ENCODE measurements around the gene LLGL1. TPM values are rescaled to one million over a fixed set of nuclear protein-coding genes. Genes with fewer than 3 reads are reported as not detected.

LLGL1 gene
- polyA plus RNA-seq, 1 donor, result 16.1 TPM

DNA sequence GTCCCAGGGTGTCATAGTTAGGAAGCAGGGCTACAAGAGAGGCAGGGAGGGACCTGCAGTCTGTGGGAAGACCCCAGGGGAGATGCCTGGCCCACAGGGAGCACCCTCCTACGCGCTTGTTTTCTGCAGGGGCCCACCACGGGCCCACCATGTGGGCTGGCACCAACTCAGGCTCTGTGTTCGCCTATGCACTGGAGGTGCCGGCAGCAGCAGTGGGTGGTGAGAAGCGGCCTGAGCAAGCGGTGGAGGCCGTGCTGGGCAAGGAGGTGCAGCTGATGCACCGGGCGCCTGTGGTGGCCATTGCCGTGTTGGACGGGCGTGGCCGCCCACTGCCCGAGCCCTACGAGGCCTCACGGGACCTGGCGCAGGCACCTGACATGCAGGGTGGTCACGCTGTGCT, 15.0 kb downstream of the LLGL1 start:
- no peak overlapping the region for H3K4me3 ChIP-seq (ENCODE audit: low read length)
- peaks cover 74% of the 10 kb centered on the region for H3K36me3 ChIP-seq (ENCODE audit: control insufficient read depth, insufficient read depth, low read length)
- no peaks in the 10 kb centered on the region for H3K27me3 ChIP-seq (ENCODE audit: control insufficient read depth, insufficient read depth, low read length)
- no peak overlapping the region for H3K27ac ChIP-seq (ENCODE audit: low read length)
- DNase-seq, result no peak
- no CpG with 5 or more reads among the region's 19 CpGs for WGBS (ENCODE audit: insufficient coverage, low lambda C conversion rate)
- H3K9me3 ChIP-seq (ENCODE audit: control insufficient read depth, low read depth, low read length), result peaks cover 2% of the 10 kb centered on the region
- no peaks in the 10 kb centered on the region for H3K4me1 ChIP-seq (ENCODE audit: control insufficient read depth, insufficient read depth, low read length)

DNA sequence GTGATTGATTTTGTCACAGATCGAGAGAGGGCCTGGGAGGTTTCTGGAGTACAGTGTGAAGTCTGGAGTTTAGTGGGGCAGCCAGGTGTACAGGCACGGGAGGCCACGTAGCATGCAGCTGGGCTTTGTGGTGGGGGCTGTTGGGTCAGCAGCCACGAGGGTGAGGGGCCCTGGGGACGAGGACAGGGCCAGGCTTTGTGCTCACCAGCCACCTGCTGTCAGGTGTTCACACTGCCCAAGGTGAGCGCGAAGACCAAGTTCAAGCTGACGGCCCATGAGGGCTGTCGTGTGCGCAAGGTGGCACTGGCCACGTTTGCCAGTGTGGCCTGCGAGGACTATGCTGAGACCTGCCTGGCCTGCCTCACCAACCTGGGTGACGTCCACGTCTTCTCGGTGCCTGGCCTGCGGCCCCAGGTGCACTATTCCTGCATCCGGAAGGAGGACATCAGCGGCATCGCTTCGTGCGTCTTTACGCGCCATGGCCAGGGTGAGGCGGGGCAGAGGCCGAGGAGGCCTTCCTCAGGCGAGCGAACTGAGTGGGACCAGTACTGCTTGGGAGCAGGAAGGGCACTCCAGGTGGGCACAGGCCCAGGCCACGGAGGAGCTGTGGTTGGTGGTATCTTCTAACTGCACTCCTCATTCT, 15.9 kb downstream of the LLGL1 start:
- Histone ChIP-seq H3K4me1 (ENCODE audit: control insufficient read depth, insufficient read depth, low read length) (peaks cover 3% of the 10 kb centered on the region), H3K9me3 (ENCODE audit: control insufficient read depth, low read depth, low read length) (peaks cover 2% of the 10 kb centered on the region), H3K27me3 (ENCODE audit: control insufficient read depth, insufficient read depth, low read length) (no peaks in the 10 kb centered on the region), H3K27ac (ENCODE audit: low read length) (no peak overlapping the region), H3K36me3 (ENCODE audit: control insufficient read depth, insufficient read depth, low read length) (peaks cover 74% of the 10 kb centered on the region), H3K4me3 (ENCODE audit: low read length) (no peak overlapping the region)
- no CpG with 5 or more reads among the region's 28 CpGs for WGBS (ENCODE audit: insufficient coverage, low lambda C conversion rate)
- DNase-seq, result no peak

DNA sequence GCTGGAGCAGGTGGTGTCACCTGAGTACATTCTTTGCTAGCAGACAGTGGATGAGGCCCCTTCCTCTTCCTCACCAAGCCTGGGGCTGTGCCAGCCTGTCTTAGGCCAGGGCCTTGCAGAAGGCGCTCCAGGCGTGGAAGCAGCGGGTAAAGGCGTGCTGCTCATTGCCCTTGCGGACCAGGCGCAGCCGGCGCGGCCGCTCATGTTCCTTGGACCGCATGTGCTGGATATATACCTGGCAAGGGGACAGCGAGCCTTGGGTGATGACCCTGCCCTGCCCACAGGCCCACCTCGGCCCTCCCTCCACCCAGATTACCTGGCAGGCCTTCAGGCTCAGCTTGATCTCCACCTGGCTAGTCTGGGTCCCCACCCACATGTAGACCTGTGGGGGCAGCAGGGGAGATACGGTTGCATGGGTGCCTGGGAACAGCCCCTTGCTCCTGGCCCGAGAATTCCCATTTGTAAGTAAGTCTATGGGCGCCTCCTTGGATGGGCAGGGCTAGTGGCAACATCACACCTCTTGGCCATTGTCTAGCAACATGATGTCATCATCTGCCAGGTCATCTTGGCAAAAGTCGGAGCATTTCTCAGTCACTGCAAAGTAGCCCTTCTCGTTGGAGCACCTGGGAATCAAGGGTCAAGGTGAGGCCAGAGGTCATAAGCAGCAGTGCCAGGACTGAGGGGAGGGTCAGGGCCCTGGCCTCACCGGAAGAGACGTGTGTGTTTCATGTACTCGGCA, 19.8 kb downstream of the LLGL1 start:
- H3K9me3 ChIP-seq (ENCODE audit: control insufficient read depth, low read depth, low read length), result peaks cover 2% of the 10 kb centered on the region
- no CpG with 5 or more reads among the region's 21 CpGs for WGBS (ENCODE audit: insufficient coverage, low lambda C conversion rate)
- H3K4me1 ChIP-seq (ENCODE audit: control insufficient read depth, insufficient read depth, low read length), result peaks cover 8% of the 10 kb centered on the region
- H3K36me3 ChIP-seq (ENCODE audit: control insufficient read depth, insufficient read depth, low read length), result peaks cover 69% of the 10 kb centered on the region
- DNase-seq, result no peak
- no peak overlapping the region for H3K4me3 ChIP-seq (ENCODE audit: low read length)
- H3K27ac ChIP-seq (ENCODE audit: low read length), result no peak overlapping the region
- no peaks in the 10 kb centered on the region for H3K27me3 ChIP-seq (ENCODE audit: control insufficient read depth, insufficient read depth, low read length)

DNA sequence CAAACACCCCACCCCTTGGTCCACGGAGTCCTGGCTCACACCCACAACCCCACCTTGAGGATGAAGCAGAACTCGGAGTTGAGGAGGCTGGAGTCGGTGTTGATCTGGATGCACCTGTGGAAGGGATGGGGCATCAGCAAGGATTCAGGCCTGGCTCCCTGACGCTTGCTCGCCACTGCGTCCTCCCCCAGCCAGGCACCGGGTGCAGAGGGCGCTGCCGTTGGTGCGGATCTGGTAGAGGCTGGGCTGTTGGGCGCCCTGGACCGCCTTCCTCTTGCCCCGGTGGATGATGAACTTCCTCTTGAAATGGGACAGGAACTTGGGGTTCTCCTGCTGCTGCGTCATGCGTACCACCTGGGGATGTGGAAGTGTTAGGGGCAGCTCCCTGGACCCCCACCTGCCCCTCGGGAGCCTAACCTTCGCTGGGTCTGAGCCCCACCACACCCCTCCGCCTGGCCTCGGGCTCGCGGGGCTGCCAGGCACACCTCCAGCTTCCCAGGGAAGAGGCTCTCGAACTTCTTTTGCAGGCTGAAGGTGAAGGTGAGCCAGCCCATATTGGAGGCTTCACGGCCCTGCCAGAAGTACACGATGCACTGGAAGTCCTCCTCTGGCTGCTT, 20.8 kb downstream of the LLGL1 start:
- Histone ChIP-seq H3K4me3 (ENCODE audit: low read length) (no peak overlapping the region), H3K4me1 (ENCODE audit: control insufficient read depth, insufficient read depth, low read length) (peaks cover 8% of the 10 kb centered on the region), H3K27me3 (ENCODE audit: control insufficient read depth, insufficient read depth, low read length) (no peaks in the 10 kb centered on the region), H3K27ac (ENCODE audit: low read length) (no peak overlapping the region), H3K9me3 (ENCODE audit: control insufficient read depth, low read depth, low read length) (peaks cover 2% of the 10 kb centered on the region), H3K36me3 (ENCODE audit: control insufficient read depth, insufficient read depth, low read length) (peaks cover 73% of the 10 kb centered on the region)
- WGBS (ENCODE audit: insufficient coverage, low lambda C conversion rate), result no CpG with 5 or more reads among the region's 24 CpGs
- DNase-seq, result no peak

DNA sequence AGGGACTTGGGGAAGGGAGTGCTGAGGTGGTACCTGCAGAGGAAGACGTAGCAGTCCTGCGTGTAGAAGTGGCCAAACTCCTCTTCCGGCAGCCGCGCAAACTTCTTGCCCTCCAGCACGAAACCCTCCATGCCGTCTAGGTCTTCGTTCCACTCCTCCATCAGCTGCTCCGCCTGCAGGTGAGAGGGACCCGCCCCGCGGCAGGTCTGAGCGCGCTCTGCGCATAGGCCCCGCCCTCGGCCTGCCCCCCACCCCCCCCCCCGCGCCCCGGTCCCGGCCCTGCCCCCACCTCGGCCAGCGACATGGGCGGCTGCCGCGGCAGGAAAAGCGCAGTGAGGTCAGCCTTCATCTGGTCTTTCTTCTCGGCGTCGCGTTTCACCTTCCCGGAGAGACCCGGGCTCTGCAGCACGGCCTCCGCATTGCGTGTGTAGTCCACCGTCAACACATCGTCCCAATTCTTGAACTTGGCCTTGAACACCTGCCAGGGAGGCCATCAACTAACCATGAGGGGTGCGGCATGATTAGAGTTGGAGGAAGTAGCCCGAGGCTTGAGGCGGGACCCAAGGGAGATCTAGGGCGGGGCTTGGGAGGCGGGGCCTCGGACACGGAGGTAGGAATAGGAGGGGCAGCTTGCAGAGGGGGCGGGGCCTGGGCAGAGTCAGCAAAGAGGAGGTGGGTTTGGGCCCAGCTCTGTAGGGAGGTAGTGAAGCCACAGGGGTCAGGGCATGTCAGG, 21.6 kb downstream of the LLGL1 start:
- H3K27ac ChIP-seq (ENCODE audit: low read length), result peak overlapping the region; percentile 72
- no peaks in the 10 kb centered on the region for H3K27me3 ChIP-seq (ENCODE audit: control insufficient read depth, insufficient read depth, low read length)
- peaks cover 8% of the 10 kb centered on the region for H3K4me1 ChIP-seq (ENCODE audit: control insufficient read depth, insufficient read depth, low read length)
- WGBS (ENCODE audit: insufficient coverage, low lambda C conversion rate), result no CpG with 5 or more reads among the region's 46 CpGs
- peaks cover 73% of the 10 kb centered on the region for H3K36me3 ChIP-seq (ENCODE audit: control insufficient read depth, insufficient read depth, low read length)
- peak; percentile 88 to 92 for DNase-seq
- H3K4me3 ChIP-seq (ENCODE audit: low read length), result peak overlapping the region; percentile 21
- H3K9me3 ChIP-seq (ENCODE audit: control insufficient read depth, low read depth, low read length), result peaks cover 2% of the 10 kb centered on the region

DNA sequence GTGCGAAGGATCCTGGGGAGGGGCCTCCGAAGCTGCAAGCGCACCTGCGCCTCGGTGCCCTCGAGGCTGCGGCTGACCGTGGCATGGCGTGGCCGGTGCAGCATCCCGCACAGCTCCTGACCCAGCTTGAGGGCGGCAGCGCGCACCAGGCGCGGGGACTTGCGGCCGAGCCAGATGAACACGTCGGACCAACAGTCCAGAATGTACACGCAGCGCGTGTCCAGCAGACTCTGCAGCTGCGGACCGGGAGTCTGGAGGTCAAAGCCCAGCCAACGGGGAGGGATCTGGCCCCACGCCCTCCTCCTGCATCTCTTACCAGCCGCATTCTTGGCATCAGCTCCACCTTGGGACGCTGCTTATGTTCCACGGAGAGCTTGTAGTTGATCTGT, 22.2 kb downstream of the LLGL1 start:
- 80% methylated on average over 1 of the region's 30 CpGs for WGBS (ENCODE audit: insufficient coverage, low lambda C conversion rate)
- H3K27ac ChIP-seq (ENCODE audit: low read length), result no peak overlapping the region
- H3K9me3 ChIP-seq (ENCODE audit: control insufficient read depth, low read depth, low read length), result peaks cover 2% of the 10 kb centered on the region
- H3K4me3 ChIP-seq (ENCODE audit: low read length), result no peak overlapping the region
- peaks cover 75% of the 10 kb centered on the region for H3K36me3 ChIP-seq (ENCODE audit: control insufficient read depth, insufficient read depth, low read length)
- H3K4me1 ChIP-seq (ENCODE audit: control insufficient read depth, insufficient read depth, low read length), result peaks cover 8% of the 10 kb centered on the region
- no peak for DNase-seq
- no peaks in the 10 kb centered on the region for H3K27me3 ChIP-seq (ENCODE audit: control insufficient read depth, insufficient read depth, low read length)

DNA sequence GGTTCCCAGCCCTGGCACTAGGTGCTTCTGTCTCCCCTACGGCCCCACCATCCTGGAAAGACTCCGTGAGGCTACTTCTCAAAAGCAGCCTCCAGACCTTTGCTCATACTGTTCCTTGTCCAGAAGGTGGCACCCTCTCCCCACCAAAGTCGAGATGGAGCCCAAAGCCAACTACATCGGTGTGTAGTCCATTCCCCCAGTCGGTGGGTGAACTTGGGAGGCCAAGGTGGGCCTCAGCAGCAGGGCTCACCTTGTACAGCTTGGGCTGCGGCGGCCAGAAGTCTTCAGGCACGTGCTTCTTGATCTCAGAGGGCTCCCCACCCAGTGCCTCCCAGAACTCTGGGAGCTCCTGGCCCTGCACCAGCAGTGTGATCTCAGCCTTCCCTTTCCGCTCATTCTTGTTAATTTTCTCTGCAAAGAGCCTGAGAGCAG, 22.9 kb downstream of the LLGL1 start:
- peak; percentile 55 to 62 for DNase-seq
- Histone ChIP-seq H3K36me3 (ENCODE audit: control insufficient read depth, insufficient read depth, low read length) (peaks cover 76% of the 10 kb centered on the region), H3K9me3 (ENCODE audit: control insufficient read depth, low read depth, low read length) (peaks cover 2% of the 10 kb centered on the region), H3K27me3 (ENCODE audit: control insufficient read depth, insufficient read depth, low read length) (no peaks in the 10 kb centered on the region), H3K27ac (ENCODE audit: low read length) (no peak overlapping the region), H3K4me3 (ENCODE audit: low read length) (no peak overlapping the region), H3K4me1 (ENCODE audit: control insufficient read depth, insufficient read depth, low read length) (peaks cover 8% of the 10 kb centered on the region)
- WGBS (ENCODE audit: insufficient coverage, low lambda C conversion rate), result no CpG with 5 or more reads among the region's 9 CpGs

DNA sequence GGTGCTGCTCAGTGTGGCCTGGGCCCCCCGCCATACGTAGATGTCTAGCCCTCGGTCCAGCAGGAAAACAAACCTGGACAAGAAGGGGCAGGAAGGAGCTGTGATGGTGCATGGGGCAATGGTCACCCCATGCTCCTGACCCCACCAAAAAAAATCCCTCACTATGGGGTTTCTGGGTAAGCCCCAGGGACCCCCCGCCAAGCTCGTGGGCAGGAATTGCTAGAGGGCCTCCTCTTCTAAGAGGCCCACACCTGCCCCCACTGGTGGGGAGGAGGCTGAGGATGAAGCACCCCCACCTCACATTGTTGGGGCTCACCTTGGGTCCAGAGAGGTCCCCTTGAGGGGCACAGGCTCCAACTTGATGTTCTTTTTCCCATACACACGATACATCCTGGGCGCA, 23.4 kb downstream of the LLGL1 start:
- Histone ChIP-seq H3K36me3 (ENCODE audit: control insufficient read depth, insufficient read depth, low read length) (peaks cover 76% of the 10 kb centered on the region), H3K27me3 (ENCODE audit: control insufficient read depth, insufficient read depth, low read length) (no peaks in the 10 kb centered on the region), H3K9me3 (ENCODE audit: control insufficient read depth, low read depth, low read length) (peaks cover 2% of the 10 kb centered on the region), H3K4me1 (ENCODE audit: control insufficient read depth, insufficient read depth, low read length) (peaks cover 8% of the 10 kb centered on the region), H3K27ac (ENCODE audit: low read length) (no peak overlapping the region), H3K4me3 (ENCODE audit: low read length) (no peak overlapping the region)
- no CpG with 5 or more reads among the region's 7 CpGs for WGBS (ENCODE audit: insufficient coverage, low lambda C conversion rate)
- DNase-seq, result no peak

DNA sequence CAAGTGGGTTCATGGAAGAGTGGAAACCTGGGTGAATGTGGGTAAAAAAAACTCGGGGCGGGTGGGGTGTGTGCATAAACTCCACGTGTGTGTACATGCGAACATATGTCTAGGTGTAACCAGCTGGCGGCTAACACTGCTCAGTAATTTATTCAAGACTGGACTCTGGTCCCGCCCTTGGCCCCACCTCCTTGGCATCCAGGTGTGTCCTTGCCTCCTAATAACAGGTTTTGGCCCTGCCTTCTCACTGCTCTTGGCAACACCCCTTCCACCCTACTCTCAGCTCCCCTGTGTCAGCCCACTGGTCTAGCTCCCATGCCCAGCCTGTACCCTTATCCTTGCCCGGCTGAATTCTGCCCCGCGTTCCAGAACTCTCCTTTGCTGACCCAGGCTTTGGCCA, 24.8 kb downstream of the LLGL1 start:
- no peaks in the 10 kb centered on the region for H3K9me3 ChIP-seq (ENCODE audit: control insufficient read depth, low read depth, low read length)
- H3K27ac ChIP-seq (ENCODE audit: low read length), result no peak overlapping the region
- no peaks in the 10 kb centered on the region for H3K27me3 ChIP-seq (ENCODE audit: control insufficient read depth, insufficient read depth, low read length)
- H3K4me1 ChIP-seq (ENCODE audit: control insufficient read depth, insufficient read depth, low read length), result peaks cover 8% of the 10 kb centered on the region
- H3K36me3 ChIP-seq (ENCODE audit: control insufficient read depth, insufficient read depth, low read length), result peaks cover 83% of the 10 kb centered on the region
- H3K4me3 ChIP-seq (ENCODE audit: low read length), result no peak overlapping the region
- no CpG with 5 or more reads among the region's 9 CpGs for WGBS (ENCODE audit: insufficient coverage, low lambda C conversion rate)
- DNase-seq, result peak; percentile 34 to 54

DNA sequence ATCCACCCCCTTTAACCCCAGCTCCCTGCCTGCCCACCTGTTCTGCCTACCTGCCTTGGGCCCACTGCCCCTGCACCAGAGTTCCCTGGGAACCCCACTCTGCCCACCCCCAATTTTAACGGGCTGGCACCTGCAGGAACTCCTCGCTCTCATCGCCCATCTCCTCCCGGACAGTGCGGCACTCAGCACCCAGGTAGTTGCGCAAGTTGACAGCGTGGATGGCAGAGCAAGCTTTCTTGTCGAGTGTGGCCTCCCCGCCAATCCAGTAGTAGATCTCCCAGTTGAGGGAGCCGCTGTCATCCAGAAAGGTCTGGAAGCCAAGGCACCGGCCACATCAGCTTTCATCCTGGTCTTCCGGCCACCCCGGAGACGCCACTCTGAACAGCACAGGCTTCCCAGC, 25.3 kb downstream of the LLGL1 start:
- Histone ChIP-seq H3K27ac (ENCODE audit: low read length) (no peak overlapping the region), H3K4me1 (ENCODE audit: control insufficient read depth, insufficient read depth, low read length) (peaks cover 8% of the 10 kb centered on the region), H3K4me3 (ENCODE audit: low read length) (no peak overlapping the region), H3K27me3 (ENCODE audit: control insufficient read depth, insufficient read depth, low read length) (no peaks in the 10 kb centered on the region), H3K9me3 (ENCODE audit: control insufficient read depth, low read depth, low read length) (no peaks in the 10 kb centered on the region), H3K36me3 (ENCODE audit: control insufficient read depth, insufficient read depth, low read length) (peaks cover 83% of the 10 kb centered on the region)
- DNase-seq, result no peak
- WGBS (ENCODE audit: insufficient coverage, low lambda C conversion rate), result no CpG with 5 or more reads among the region's 14 CpGs

Measured in large intestine (tissue), 3 donors.